H9 (cell line): ENCODE results near the gene PTGS1. TPM values are rescaled to one million over a fixed set of nuclear protein-coding genes. Genes with fewer than 3 reads are reported as not detected.

Source experiments
- DNase-seq: peaks from one replicate; pipeline ENCODE4 v3.0.0-alpha.2; 2017
- H2AFZ ChIP-seq: one replicate; pipeline ENCODE4 v1.6.1; 2013; ENCODE audit warnings: mild to moderate bottlenecking, low read length, control low read depth, moderate library complexity
- H2AK5ac ChIP-seq: 2 replicates; pipeline ENCODE4 v1.6.1; 2013; ENCODE audit warnings: low read length, control low read depth, mixed read lengths; ENCODE audit not compliant: insufficient read length
- H2BK120ac ChIP-seq: one replicate; pipeline ENCODE4 v1.6.1; 2013; ENCODE audit warnings: low read depth, mild to moderate bottlenecking, low read length, control low read depth, inconsistent platforms; ENCODE audit not compliant: poor library complexity, severe bottlenecking
- H2BK12ac ChIP-seq: 2 replicates; pipeline ENCODE4 v1.6.1; 2013; ENCODE audit warnings: low read length, control low read depth, mixed read lengths, low read depth; ENCODE audit not compliant: insufficient read length
- H2BK15ac ChIP-seq: 2 replicates; pipeline ENCODE4 v1.6.1; 2013; ENCODE audit warnings: low read depth, low read length, control low read depth
- H2BK20ac ChIP-seq: one replicate; pipeline ENCODE4 v1.6.1; 2013; ENCODE audit warnings: low read depth, mild to moderate bottlenecking, low read length, control low read depth, inconsistent platforms; ENCODE audit not compliant: poor library complexity, severe bottlenecking
- H2BK5ac ChIP-seq: 2 replicates; pipeline ENCODE4 v1.6.1; 2013; ENCODE audit warnings: low read length, control low read depth, mixed read lengths; ENCODE audit not compliant: insufficient read length
- H3K14ac ChIP-seq: 2 replicates; pipeline ENCODE4 v1.6.1; 2013; ENCODE audit warnings: low read length, control low read depth; ENCODE audit not compliant: insufficient read depth
- H3K18ac ChIP-seq: 2 replicates; pipeline ENCODE4 v1.6.1; 2013; ENCODE audit warnings: low read depth, mild to moderate bottlenecking, mixed read lengths, low read length, control low read depth; ENCODE audit not compliant: insufficient read length
- H3K23ac ChIP-seq: 2 replicates; pipeline ENCODE4 v1.6.1; 2013; ENCODE audit warnings: low read length, control low read depth, mixed read lengths, low read depth; ENCODE audit not compliant: insufficient read length
- H3K23me2 ChIP-seq: 2 replicates; pipeline ENCODE4 v1.6.1; 2013; ENCODE audit warnings: low read depth, mild to moderate bottlenecking, mixed read lengths, low read length, control low read depth; ENCODE audit not compliant: insufficient read length, poor library complexity, severe bottlenecking
- H3K27ac ChIP-seq: 2 replicates; pipeline ENCODE4 v1.5.1; 2013; ENCODE audit warnings: low read length, control low read depth, mixed read lengths, low read depth; ENCODE audit not compliant: insufficient read length
- H3K27me3 ChIP-seq: 2 replicates; pipeline ENCODE4 v1.6.1; 2013; ENCODE audit warnings: low read length, control low read depth, inconsistent platforms; ENCODE audit not compliant: insufficient read depth
- H3K4ac ChIP-seq: 2 replicates; pipeline ENCODE4 v1.6.1; 2013; ENCODE audit warnings: low read depth, mild to moderate bottlenecking, control low read depth, inconsistent platforms, low read length, moderate library complexity
- H3K4me1 ChIP-seq: 2 replicates; pipeline ENCODE4 v1.6.1; 2013; ENCODE audit warnings: low read length, control low read depth, inconsistent platforms; ENCODE audit not compliant: insufficient read depth
- H3K4me2 ChIP-seq: 2 replicates; pipeline ENCODE4 v1.6.1; 2013; ENCODE audit warnings: low read length, control low read depth, mixed read lengths; ENCODE audit not compliant: insufficient read length, insufficient read depth
- H3K56ac ChIP-seq: 2 replicates; pipeline ENCODE4 v1.6.1; 2013; ENCODE audit warnings: low read depth, mild to moderate bottlenecking, mixed read lengths, low read length, control low read depth; ENCODE audit not compliant: insufficient read length
- H3K79me1 ChIP-seq: 2 replicates; pipeline ENCODE4 v1.6.1; 2013; ENCODE audit warnings: low read depth, mild to moderate bottlenecking, moderate library complexity, low read length, control low read depth, inconsistent platforms; ENCODE audit not compliant: insufficient read depth, poor library complexity, severe bottlenecking
- H3K79me2 ChIP-seq: 2 replicates; pipeline ENCODE4 v1.6.1; 2013; ENCODE audit warnings: low read length, control low read depth, inconsistent platforms; ENCODE audit not compliant: insufficient read depth
- H3K9ac ChIP-seq: 2 replicates; pipeline ENCODE4 v1.6.1; 2013; ENCODE audit warnings: low read length, control low read depth, mixed read lengths; ENCODE audit not compliant: insufficient read length; ENCODE audit errors: extremely low read depth
- H3K9me3 ChIP-seq: one replicate; pipeline ENCODE4 v1.6.1; 2013; ENCODE audit warnings: low read depth, low read length, inconsistent platforms; ENCODE audit not compliant: control insufficient read depth
- H3T11ph ChIP-seq: one replicate; pipeline ENCODE4 v1.6.1; 2013; ENCODE audit warnings: mild to moderate bottlenecking, low read length, control low read depth, inconsistent platforms
- H4K20me1 ChIP-seq: one replicate; pipeline ENCODE4 v1.6.1; 2013; ENCODE audit not compliant: control insufficient read depth, insufficient read length, insufficient read depth
- H4K5ac ChIP-seq: 2 replicates; pipeline ENCODE4 v1.6.1; 2013; ENCODE audit warnings: low read depth, mild to moderate bottlenecking, mixed read lengths, low read length, control low read depth; ENCODE audit not compliant: insufficient read length
- H4K8ac ChIP-seq: replicated peaks from 2 replicates; pipeline ENCODE4 v1.6.1; 2013; ENCODE audit warnings: low read length, control low read depth, mixed read lengths, low read depth; ENCODE audit not compliant: insufficient read length
- H4K91ac ChIP-seq: 2 replicates; pipeline ENCODE4 v1.6.1; 2013; ENCODE audit warnings: low read depth, mild to moderate bottlenecking, moderate library complexity, mixed read lengths, low read length, control low read depth; ENCODE audit not compliant: insufficient read length
- H3K27ac Mint-ChIP-seq, 3 experiments: 2 replicates in 2 of 3; 3 replicates in 1 of 3; pipeline ENCODE4 v1.8.0; 2020 to 2021; ENCODE audit warnings: mixed read lengths in 3 of 3, mild to moderate bottlenecking in 1 of 3, moderate library complexity in 1 of 3
- H3K27me3 Mint-ChIP-seq: 2 replicates; pipeline ENCODE4 v1.8.0; 2021; ENCODE audit warnings: low read depth, mild to moderate bottlenecking, moderate library complexity, mixed read lengths
- H3K36me3 Mint-ChIP-seq, 3 experiments: 2 replicates in 2 of 3; 3 replicates in 1 of 3; pipeline ENCODE4 v1.8.0; 2020 to 2021; ENCODE audit warnings: low read depth in 3 of 3, mixed read lengths in 3 of 3; ENCODE audit not compliant: insufficient read depth in 1 of 3
- H3K4me1 Mint-ChIP-seq, 2 experiments: 2 replicates each; pipeline ENCODE4 v1.8.0; 2020; ENCODE audit warnings: mixed read lengths in 2 of 2
- H3K4me3 Mint-ChIP-seq, 2 experiments: 2 replicates in 1 of 2; 3 replicates in 1 of 2; pipeline ENCODE4 v1.8.0; 2020 to 2021; ENCODE audit warnings: mild to moderate bottlenecking in 2 of 2, mixed read lengths in 2 of 2, moderate library complexity in 1 of 2
- H3K9me3 Mint-ChIP-seq, 2 experiments: 2 replicates in 1 of 2; 3 replicates in 1 of 2; pipeline ENCODE4 v1.8.0; 2020; ENCODE audit warnings: mild to moderate bottlenecking in 2 of 2, mixed read lengths in 2 of 2, moderate library complexity in 1 of 2
- WGBS: extraction: QIAGEN DNeasy Blood & Tissue Kit; methylation state at CpG from one replicate; pipeline ENCODE4 v1.1.7; 2013; ENCODE audit warnings: missing lambda C conversion rate, low lambda C conversion rate, mixed read lengths; ENCODE audit not compliant: insufficient read length; ENCODE audit errors: extremely low coverage; 5-methylcytosine and 5-hydroxymethylcytosine counted together
- total RNA-seq: library from RNA; stranded (reverse); gene quantifications from 2 replicates; pipeline ENCODE4 v1.2.1, GENCODE V29; 2021
- TF ChIP-seq, protein P1 (sequence below): fragments of 200-600 bp; sonication (generic); conservative IDR thresholded peaks from 3 replicates; pipeline ENCODE4 v1.8.0; 2021; ENCODE audit warnings: antibody characterized with exemption, mild to moderate bottlenecking

The PTGS1 gene
- total RNA-seq, 1 experiment from 2014 or later, result 1.3 TPM

DNA sequence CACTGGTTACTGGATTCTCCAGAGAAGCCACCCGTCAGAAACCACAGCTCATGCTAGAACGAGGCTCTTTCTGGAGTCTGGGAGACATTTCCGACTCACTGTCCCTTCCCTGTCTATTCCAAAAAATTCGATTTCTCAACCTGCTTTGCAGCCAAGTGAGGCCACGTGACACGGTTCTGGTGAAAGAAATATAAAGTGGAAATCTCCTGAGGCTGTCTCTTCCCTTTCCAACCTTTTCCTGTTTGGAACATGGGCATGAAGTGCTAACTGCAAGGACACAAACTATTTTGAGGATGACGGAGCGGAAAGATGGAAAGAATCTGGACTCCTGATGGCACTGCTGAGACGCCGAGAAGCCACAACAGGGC lies 6.1 kb upstream of the PTGS1 start:
- Histone ChIP-seq H2BK15ac (no peak overlapping the region), H2BK120ac (no peak overlapping the region), H3K79me1 (no peaks in the 10 kb centered on the region), H2AK5ac (no peak overlapping the region), H3K56ac (no peak overlapping the region), H3K23me2 (no peaks in the 10 kb centered on the region), H3K27ac (no peak overlapping the region), H2BK5ac (no peak overlapping the region), H3K4me1 (no peaks in the 10 kb centered on the region), H3K27me3 (no peaks in the 10 kb centered on the region; the same call in 1 of the 2 replicates), H4K5ac (no peak overlapping the region), H4K91ac (no peak overlapping the region), H3K79me2 (no peaks in the 10 kb centered on the region), H3K18ac (no peak overlapping the region), H2BK12ac (no peak overlapping the region), H3K4me2 (no peak overlapping the region), H3K9ac (no peak overlapping the region), H4K20me1 (no peaks in the 10 kb centered on the region), H2BK20ac (no peak overlapping the region), H2AFZ (no peak overlapping the region), H3T11ph (no peak overlapping the region), H3K9me3 (no peaks in the 10 kb centered on the region), H3K4ac (no peak overlapping the region), H3K14ac (no peak overlapping the region), H3K23ac (no peak overlapping the region), H4K8ac (no peak overlapping the region)
- H3K9me3 Mint-ChIP-seq, result no peaks in the 10 kb centered on the region
- H3K4me3 Mint-ChIP-seq, result no peak overlapping the region
- peaks cover 2% of the 10 kb centered on the region in 2 experiments; a peak in 3 of 4 replicates for H3K4me1 Mint-ChIP-seq
- peaks cover 15% of the 10 kb centered on the region for H3K27me3 Mint-ChIP-seq
- no peak overlapping the region for H3K27ac Mint-ChIP-seq
- DNase-seq, result no peak
- WGBS, result no CpG with 5 or more reads among the region's 10 CpGs
- H3K36me3 Mint-ChIP-seq, result no peaks in the 10 kb centered on the region
- TF ChIP-seq, protein P1, sequence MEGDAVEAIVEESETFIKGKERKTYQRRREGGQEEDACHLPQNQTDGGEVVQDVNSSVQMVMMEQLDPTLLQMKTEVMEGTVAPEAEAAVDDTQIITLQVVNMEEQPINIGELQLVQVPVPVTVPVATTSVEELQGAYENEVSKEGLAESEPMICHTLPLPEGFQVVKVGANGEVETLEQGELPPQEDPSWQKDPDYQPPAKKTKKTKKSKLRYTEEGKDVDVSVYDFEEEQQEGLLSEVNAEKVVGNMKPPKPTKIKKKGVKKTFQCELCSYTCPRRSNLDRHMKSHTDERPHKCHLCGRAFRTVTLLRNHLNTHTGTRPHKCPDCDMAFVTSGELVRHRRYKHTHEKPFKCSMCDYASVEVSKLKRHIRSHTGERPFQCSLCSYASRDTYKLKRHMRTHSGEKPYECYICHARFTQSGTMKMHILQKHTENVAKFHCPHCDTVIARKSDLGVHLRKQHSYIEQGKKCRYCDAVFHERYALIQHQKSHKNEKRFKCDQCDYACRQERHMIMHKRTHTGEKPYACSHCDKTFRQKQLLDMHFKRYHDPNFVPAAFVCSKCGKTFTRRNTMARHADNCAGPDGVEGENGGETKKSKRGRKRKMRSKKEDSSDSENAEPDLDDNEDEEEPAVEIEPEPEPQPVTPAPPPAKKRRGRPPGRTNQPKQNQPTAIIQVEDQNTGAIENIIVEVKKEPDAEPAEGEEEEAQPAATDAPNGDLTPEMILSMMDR, result no peak
